Measurements from ENCODE around the gene LTA. TPM values are rescaled to one million over a fixed set of nuclear protein-coding genes. Genes with fewer than 3 reads are reported as not detected.

Gene LTA
- total RNA-seq, 1 experiment from 2014 or later, result not detected

- Histone ChIP-seq H3K4me1 (ENCODE audit: insufficient read depth, low read length) (peaks cover 2% of the 10 kb centered on the region; the same call in 1 of the 2 replicates), H3K9ac (ENCODE audit: extremely low read depth, insufficient read length, low read length) (no peak overlapping the region), H3K56ac (ENCODE audit: insufficient read length, low read depth, low read length) (no peak overlapping the region), H2AK5ac (ENCODE audit: insufficient read length, low read length) (no peak overlapping the region), H2BK5ac (ENCODE audit: insufficient read length, low read length) (no peak overlapping the region), H3K23ac (ENCODE audit: insufficient read length, low read depth, low read length) (no peak overlapping the region), H4K8ac (replicated peaks; ENCODE audit: insufficient read length, low read depth, low read length) (no peak overlapping the region), H2AFZ (ENCODE audit: low read length) (no peak overlapping the region), H3K14ac (ENCODE audit: insufficient read depth, low read length) (no peak overlapping the region), H4K5ac (ENCODE audit: insufficient read length, low read depth, low read length) (no peak overlapping the region), H3T11ph (ENCODE audit: low read length) (no peak overlapping the region), H2BK12ac (ENCODE audit: insufficient read length, low read depth, low read length) (no peak overlapping the region), H3K27me3 (ENCODE audit: insufficient read depth, low read length) (no peaks in the 10 kb centered on the region), H3K79me1 (ENCODE audit: insufficient read depth, low read depth, low read length, poor library complexity, severe bottlenecking) (no peaks in the 10 kb centered on the region), H3K9me3 (ENCODE audit: control insufficient read depth, low read depth, low read length) (no peaks in the 10 kb centered on the region), H3K79me2 (ENCODE audit: insufficient read depth, low read length) (no peaks in the 10 kb centered on the region), H4K20me1 (ENCODE audit: control insufficient read depth, insufficient read depth, insufficient read length) (no peaks in the 10 kb centered on the region), H2BK15ac (ENCODE audit: low read depth, low read length) (no peak overlapping the region), H3K27ac (ENCODE audit: insufficient read length, low read depth, low read length) (no peak overlapping the region), H3K23me2 (ENCODE audit: insufficient read length, low read depth, low read length, poor library complexity, severe bottlenecking) (peaks cover 2% of the 10 kb centered on the region), H4K91ac (ENCODE audit: insufficient read length, low read depth, low read length) (no peak overlapping the region), H3K4me2 (ENCODE audit: insufficient read depth, insufficient read length, low read length) (no peak overlapping the region), H3K18ac (ENCODE audit: insufficient read length, low read depth, low read length) (no peak overlapping the region), H3K4ac (ENCODE audit: low read depth, low read length) (no peak overlapping the region), H2BK120ac (ENCODE audit: low read depth, low read length, poor library complexity, severe bottlenecking) (no peak overlapping the region), H2BK20ac (ENCODE audit: low read depth, low read length, poor library complexity, severe bottlenecking) (no peak overlapping the region)
- no CpG with 5 or more reads among the region's 9 CpGs for WGBS (ENCODE audit: extremely low coverage, insufficient read length, low lambda C conversion rate)
- Mint-ChIP-seq H3K27ac (no peak overlapping the region; a peak in 1 of 7 replicates), H3K36me3 (ENCODE audit: insufficient read depth in 1 of 3, low read depth in 3 of 3) (no peaks in the 10 kb centered on the region), H3K4me3 (no peak overlapping the region), H3K4me1 (peaks cover 14 to 25% of the 10 kb centered on the region in 2 experiments), H3K9me3 (no peaks in the 10 kb centered on the region), H3K27me3 (ENCODE audit: low read depth) (peaks cover 15% of the 10 kb centered on the region)
- no peak for TF ChIP-seq CTCF (conservative IDR thresholded peaks at IDR 0.05)
- DNase-seq, result no peak
These were observed 14.7 kb downstream of the LTA start for GRCh38 chr6:31586599-31587281.

Measured in H9 (cell line).